Epithelial cell of esophagus (primary cell): ENCODE results near the gene TAOK1.

Source experiments
- DNase-seq: peaks from one replicate; pipeline ENCODE4 v3.0.0; 2010; ENCODE audit warnings: low read depth
- H3K4me3 ChIP-seq: 2 replicates; pipeline ENCODE4 v1.5.1; 2011; ENCODE audit warnings: mild to moderate bottlenecking, low read length, control low read depth
- TF ChIP-seq, protein P1 (sequence below): IDR thresholded peaks from 2 replicates; pipeline ENCODE4 v1.5.1; 2011; ENCODE audit warnings: low read depth, mild to moderate bottlenecking, low read length, control low read depth, inconsistent platforms; ENCODE audit not compliant: insufficient read depth; ENCODE audit errors: missing control alignments

The TAOK1 gene

DNA sequence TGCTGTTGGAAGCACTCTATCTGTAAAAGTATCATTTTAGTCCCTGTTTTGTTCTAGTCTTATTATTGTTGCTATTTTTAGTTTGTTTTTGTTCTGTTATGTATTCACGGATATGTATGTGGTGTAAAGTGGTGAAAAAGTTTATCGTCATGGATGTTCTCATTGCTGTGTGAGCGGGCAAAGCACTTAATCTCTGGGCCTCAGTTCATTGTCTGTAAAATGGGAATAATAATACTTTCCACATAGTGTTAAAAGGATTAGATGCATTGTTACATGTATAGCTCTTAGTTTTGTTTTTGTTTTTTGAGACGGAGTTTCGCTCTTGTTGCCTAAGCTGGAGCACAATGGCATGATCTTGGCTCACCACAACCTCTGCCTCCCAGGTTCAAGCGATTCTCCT, 19.8 kb downstream of the TAOK1 start:
- TF ChIP-seq, protein P1, sequence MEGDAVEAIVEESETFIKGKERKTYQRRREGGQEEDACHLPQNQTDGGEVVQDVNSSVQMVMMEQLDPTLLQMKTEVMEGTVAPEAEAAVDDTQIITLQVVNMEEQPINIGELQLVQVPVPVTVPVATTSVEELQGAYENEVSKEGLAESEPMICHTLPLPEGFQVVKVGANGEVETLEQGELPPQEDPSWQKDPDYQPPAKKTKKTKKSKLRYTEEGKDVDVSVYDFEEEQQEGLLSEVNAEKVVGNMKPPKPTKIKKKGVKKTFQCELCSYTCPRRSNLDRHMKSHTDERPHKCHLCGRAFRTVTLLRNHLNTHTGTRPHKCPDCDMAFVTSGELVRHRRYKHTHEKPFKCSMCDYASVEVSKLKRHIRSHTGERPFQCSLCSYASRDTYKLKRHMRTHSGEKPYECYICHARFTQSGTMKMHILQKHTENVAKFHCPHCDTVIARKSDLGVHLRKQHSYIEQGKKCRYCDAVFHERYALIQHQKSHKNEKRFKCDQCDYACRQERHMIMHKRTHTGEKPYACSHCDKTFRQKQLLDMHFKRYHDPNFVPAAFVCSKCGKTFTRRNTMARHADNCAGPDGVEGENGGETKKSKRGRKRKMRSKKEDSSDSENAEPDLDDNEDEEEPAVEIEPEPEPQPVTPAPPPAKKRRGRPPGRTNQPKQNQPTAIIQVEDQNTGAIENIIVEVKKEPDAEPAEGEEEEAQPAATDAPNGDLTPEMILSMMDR, result no peak
- DNase-seq, result no peak
- H3K4me3 ChIP-seq, result no peak overlapping the region

DNA sequence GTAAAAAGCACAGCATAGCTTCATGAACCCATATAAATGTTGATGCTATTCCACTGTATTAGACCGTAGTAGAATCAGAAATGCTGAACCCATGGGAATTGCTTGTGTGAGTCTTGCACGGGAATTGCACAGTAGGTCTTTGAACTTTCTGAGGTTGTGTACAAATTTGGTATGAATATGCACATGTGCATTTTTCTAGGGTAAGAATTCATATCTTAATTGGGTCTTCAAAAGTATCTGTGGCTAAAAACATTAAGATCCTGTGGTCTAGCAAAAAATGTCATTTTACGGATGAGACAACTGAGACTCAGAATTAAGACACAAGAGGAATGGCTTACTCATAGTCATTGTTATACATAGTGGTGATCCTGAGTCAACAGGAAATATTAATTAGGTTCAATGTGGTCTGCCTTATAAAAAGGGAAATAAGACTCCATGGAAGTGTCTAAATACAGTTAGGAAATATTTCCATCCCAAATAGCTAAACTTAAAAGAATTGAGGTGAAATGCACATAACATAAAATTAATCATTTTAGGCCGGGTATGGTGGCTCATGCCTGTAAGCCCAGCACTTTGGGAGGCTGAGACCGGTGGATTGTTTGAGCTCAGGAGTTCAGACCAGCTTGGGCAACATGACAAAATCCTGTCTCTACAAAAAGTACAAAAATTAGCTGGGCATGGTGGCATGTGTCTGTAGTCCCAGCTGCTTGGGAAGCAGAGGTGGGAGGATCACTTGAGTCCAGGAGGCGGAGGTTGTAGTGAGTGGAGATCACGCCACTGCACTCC, 22.8 kb downstream of the TAOK1 start:
- TF ChIP-seq, protein P1, result no peak
- no peak overlapping the region for H3K4me3 ChIP-seq
- peak; percentile 53 for DNase-seq

DNA sequence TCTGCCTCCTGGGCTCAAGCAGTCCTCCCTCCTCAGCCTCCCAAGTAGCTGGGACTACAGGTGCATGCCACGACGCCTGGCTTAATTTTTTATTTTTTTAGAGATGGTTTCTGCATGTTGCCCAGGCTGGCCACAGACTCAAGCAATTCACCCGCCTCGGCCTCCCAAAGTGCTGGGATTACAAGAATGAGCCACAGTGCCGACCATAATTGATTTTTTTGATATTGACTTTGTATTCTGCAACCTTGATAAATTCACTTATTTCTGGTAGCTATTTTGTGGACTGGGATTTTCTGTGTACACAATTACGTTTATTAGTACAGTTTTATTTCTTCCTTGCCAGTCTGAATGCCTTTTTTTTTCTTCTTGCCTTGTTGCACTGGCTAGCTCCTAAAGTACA, 30.0 kb downstream of the TAOK1 start:
- no peak overlapping the region for H3K4me3 ChIP-seq
- no peak for DNase-seq
- TF ChIP-seq, protein P1, result no peak

DNA sequence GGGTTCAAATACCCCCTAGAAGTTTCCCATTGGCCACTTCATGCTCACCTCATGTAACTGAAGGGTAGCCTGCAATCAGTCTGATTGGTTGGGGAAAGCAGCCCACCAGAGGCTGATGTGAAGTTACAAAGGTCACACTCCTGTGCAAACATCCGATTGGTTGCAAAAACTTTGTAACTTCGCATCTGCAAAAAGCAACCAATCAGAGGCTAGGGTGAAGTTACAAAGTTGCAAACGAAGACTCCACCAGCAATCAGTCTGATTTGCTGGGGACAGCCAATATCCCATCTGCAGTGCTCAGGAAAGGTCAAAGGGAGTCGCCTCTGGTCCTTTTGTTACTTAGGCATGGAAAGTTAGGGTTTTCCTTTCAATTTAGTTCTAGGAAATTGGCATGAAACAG, 40.1 kb downstream of the TAOK1 start:
- TF ChIP-seq, protein P1, result no peak
- H3K4me3 ChIP-seq, result no peak overlapping the region
- no peak for DNase-seq

DNA sequence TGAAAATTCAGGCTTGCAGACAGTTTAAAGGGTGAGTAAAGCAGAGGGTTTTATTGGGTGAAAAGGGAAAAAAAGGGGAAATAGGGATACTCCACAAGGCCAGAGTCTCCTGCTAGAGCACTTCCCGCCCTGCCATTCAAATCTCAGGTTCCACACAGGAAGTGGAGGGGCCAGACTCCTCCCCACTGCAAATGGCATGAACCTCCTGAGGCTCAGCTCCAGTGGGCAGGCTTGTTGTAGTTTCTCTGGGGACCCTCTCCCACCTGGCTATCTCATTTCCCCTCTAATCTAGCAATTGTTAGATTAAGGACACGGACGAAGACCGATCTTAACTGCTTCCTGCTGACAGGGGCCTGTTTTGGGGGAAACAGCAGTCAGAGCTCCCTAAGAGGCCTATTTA, 43.4 kb downstream of the TAOK1 start:
- TF ChIP-seq, protein P1, result no peak
- DNase-seq, result no peak
- no peak overlapping the region for H3K4me3 ChIP-seq

DNA sequence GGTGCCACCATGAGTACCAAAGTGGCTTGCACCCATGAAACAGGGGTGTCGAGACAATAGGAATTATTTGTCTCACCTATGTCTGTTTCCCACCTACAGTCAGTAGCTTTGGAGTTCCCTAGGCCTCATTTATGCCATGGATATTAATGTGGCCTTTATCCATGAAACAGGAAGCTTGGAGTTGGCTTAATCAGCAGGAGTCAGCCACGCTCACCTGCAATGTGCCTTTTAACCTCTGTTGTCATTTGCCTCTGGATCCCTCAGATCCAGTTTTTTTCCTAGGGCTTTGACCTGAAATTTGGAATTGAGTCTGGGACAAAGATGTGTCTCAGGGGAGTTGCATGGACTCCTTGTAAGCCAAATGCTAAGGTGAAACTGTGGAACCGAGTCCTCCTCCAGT, 44.4 kb downstream of the TAOK1 start:
- no peak for DNase-seq
- no peak overlapping the region for H3K4me3 ChIP-seq
- TF ChIP-seq, protein P1, result no peak

DNA sequence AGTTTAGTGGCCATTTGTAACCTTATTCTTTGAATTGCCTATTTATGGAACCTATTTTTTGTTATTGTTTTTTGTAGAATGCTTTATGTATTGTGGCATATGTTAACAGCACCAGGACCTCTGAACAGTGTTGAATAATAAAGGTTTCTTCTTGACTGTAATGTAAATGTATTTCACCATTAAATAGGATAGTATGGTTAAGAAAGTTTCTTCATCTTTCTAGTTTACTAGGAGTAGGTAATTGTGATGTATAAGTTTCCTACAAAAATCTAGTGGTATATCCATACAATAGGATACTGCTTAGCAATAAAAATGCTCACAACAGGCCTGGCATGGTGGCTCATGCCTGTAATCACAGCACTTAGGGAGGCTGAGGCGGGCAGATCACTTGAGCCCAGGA, 52.3 kb downstream of the TAOK1 start:
- TF ChIP-seq, protein P1, result no peak
- no peak for DNase-seq
- H3K4me3 ChIP-seq, result no peak overlapping the region
